ENCODE measurements around the gene GYG2.

DNA sequence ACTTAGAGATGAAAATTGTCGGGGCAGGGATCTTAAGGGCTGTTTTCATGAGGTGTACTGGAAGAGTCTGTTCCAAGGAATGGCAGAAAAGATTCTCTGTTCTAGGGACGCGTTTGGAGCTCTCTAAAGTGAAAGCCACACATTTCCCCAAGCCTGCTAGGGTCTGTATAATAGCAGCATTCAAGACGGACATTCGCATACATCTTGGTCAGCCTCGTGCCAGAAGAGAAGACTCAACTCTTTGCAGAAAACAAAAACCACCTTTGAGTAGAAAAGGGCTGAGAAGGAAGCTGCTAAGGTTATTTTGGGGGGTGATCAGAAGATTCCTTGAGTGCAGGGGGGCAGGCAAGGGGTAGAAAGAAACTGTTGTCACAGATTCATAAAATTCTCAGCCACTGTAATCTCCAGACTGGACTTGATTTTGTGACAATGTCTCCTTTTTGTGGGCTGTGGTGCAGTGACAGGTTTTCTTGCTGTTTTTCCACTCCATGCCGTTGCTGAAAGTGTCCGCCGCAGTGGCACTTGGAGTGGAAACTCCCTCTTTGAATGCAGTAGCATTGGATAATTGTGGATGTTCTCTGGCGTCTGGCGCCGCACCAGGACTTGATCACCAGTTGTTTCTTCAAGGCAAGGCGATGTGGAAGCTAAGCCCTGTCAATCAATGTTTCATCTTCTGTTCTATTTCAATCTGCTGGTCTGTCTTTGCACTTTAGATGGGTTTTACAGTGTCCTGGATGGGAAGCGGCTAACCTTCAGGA, 2.9 kb downstream of the GYG2 start:
- TF ChIP-seq POLR2A (IDR thresholded peaks at IDR 0.05) = no peak
- TF ChIP-seq, protein P1, sequence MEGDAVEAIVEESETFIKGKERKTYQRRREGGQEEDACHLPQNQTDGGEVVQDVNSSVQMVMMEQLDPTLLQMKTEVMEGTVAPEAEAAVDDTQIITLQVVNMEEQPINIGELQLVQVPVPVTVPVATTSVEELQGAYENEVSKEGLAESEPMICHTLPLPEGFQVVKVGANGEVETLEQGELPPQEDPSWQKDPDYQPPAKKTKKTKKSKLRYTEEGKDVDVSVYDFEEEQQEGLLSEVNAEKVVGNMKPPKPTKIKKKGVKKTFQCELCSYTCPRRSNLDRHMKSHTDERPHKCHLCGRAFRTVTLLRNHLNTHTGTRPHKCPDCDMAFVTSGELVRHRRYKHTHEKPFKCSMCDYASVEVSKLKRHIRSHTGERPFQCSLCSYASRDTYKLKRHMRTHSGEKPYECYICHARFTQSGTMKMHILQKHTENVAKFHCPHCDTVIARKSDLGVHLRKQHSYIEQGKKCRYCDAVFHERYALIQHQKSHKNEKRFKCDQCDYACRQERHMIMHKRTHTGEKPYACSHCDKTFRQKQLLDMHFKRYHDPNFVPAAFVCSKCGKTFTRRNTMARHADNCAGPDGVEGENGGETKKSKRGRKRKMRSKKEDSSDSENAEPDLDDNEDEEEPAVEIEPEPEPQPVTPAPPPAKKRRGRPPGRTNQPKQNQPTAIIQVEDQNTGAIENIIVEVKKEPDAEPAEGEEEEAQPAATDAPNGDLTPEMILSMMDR (IDR thresholded peaks at IDR 0.05) = no peak

Data from thyroid gland (tissue), 4 donors.